Spleen (tissue), 7 donors: ENCODE results near the gene ADAMTS17.

Experiments
- CTCF ChIP-seq, 11 experiments: fragments of 200-600 bp in 7 of 11; fragments of 450-650 bp in 4 of 11; sonication (generic) in 4 of 11; IDR thresholded peaks in 8 of 11; conservative IDR thresholded peaks in 3 of 11; 1 replicate in 7 of 11; 2 replicates in 4 of 11; pipeline versions ENCODE4 v1.4.0 to v1.8.0; 2016 to 2021; ENCODE audit warnings: antibody characterized with exemption in 11 of 11, inconsistent platforms in 4 of 11, mild to moderate bottlenecking in 1 of 11
- POLR2A ChIP-seq, 3 donors: fragments of 450-650 bp; IDR thresholded peaks; one replicate each; pipeline ENCODE4 v1.5.1; 2017; ENCODE audit warnings: antibody characterized with exemption in 3 of 3, mild to moderate bottlenecking in 1 of 3
- POLR2AphosphoS5 ChIP-seq, 3 donors: sonication (generic); formaldehyde crosslinking; IDR thresholded peaks; one replicate each; pipeline ENCODE4 v1.5.1; 2017; ENCODE audit warnings: antibody characterized with exemption in 3 of 3
- donor health status: DM: no; HTN: no; CAD: no; lungs with moderate emphysema.
- donor health status: DM: no; HTN: no; CAD: no.
- donor health status: DM: no; HTN: no; CAD: no.

GRCh38 chr15:99987701-99988100 is 354.1 kb downstream of the ADAMTS17 start:
- TF ChIP-seq POLR2A (IDR thresholded peaks at IDR 0.05) (no peak), CTCF (IDR thresholded peaks at IDR 0.05 in 8 of 11, conservative IDR thresholded peaks at IDR 0.05 in 3 of 11) (no peak), POLR2AphosphoS5 (IDR thresholded peaks at IDR 0.05) (no peak)
